Measurements from ENCODE around the gene AK9.

- TF ChIP-seq CTCF (IDR thresholded peaks at IDR 0.05) (peak; percentile 100), EZH2 (IDR thresholded peaks at IDR 0.05) (no peak), EZH2phosphoT487 (IDR thresholded peaks at IDR 0.05) (no peak)
These were observed 14.3 kb upstream of the AK9 start for GRCh38 chr6:109705258-109705657.

Measured in neural progenitor cell (in vitro differentiated cells).